ENCODE data around the gene CTR9. TPM values are rescaled to one million over a fixed set of nuclear protein-coding genes. Genes with fewer than 3 reads are reported as not detected.

Gene CTR9
- total and polyA plus RNA-seq, 2 experiments from 2014 or later: 29.0 to 32.7 TPM

- no peak for DNase-seq (ENCODE audit: low spot score)
- no peak overlapping the region for H3K4me3 Mint-ChIP-seq
- Histone ChIP-seq H3K79me2 (replicated peaks; ENCODE audit: insufficient read depth) (no peaks in the 10 kb centered on the region), H3K9me2 (ENCODE audit: insufficient read depth) (no peaks in the 10 kb centered on the region), H3F3A (replicated peaks; ENCODE audit: low read depth) (peaks cover 58% of the 10 kb centered on the region), H3K4me3 (no peak overlapping the region), H3K36me3 (ENCODE audit: insufficient read depth) (peaks cover 55% of the 10 kb centered on the region), H3K4me1 (ENCODE audit: insufficient read depth) (no peaks in the 10 kb centered on the region), H4K20me1 (replicated peaks; ENCODE audit: insufficient read depth) (peaks cover 32% of the 10 kb centered on the region), H2AFZ (no peak overlapping the region), H3K27me3 (ENCODE audit: insufficient read depth) (0 out of 2 replicates have a peak, but pooled peaks cover 5% of the 10 kb centered on the region), H3K4me2 (no peak overlapping the region), H3K27ac (ENCODE audit: low read depth) (0 out of 2 replicates have a peak overlapping the region, but pooled peaks have one; percentile 18)
- no peak for TF ChIP-seq ZNF331 (CRISPR knock-in tag; IDR thresholded peaks at IDR 0.05; ENCODE audit: low read depth)
- TF ChIP-seq POLR2AphosphoS5 (IDR thresholded peaks at IDR 0.05; ENCODE audit: low read depth): no peak
- TF ChIP-seq, protein P1, sequence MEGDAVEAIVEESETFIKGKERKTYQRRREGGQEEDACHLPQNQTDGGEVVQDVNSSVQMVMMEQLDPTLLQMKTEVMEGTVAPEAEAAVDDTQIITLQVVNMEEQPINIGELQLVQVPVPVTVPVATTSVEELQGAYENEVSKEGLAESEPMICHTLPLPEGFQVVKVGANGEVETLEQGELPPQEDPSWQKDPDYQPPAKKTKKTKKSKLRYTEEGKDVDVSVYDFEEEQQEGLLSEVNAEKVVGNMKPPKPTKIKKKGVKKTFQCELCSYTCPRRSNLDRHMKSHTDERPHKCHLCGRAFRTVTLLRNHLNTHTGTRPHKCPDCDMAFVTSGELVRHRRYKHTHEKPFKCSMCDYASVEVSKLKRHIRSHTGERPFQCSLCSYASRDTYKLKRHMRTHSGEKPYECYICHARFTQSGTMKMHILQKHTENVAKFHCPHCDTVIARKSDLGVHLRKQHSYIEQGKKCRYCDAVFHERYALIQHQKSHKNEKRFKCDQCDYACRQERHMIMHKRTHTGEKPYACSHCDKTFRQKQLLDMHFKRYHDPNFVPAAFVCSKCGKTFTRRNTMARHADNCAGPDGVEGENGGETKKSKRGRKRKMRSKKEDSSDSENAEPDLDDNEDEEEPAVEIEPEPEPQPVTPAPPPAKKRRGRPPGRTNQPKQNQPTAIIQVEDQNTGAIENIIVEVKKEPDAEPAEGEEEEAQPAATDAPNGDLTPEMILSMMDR (conservative IDR thresholded peaks at IDR 0.05; ENCODE audit: low read depth in 2 of 2): no peak
- TF ChIP-seq ZNF462 (CRISPR knock-in tag; IDR thresholded peaks at IDR 0.05): no peak
- TF ChIP-seq, protein P2, sequence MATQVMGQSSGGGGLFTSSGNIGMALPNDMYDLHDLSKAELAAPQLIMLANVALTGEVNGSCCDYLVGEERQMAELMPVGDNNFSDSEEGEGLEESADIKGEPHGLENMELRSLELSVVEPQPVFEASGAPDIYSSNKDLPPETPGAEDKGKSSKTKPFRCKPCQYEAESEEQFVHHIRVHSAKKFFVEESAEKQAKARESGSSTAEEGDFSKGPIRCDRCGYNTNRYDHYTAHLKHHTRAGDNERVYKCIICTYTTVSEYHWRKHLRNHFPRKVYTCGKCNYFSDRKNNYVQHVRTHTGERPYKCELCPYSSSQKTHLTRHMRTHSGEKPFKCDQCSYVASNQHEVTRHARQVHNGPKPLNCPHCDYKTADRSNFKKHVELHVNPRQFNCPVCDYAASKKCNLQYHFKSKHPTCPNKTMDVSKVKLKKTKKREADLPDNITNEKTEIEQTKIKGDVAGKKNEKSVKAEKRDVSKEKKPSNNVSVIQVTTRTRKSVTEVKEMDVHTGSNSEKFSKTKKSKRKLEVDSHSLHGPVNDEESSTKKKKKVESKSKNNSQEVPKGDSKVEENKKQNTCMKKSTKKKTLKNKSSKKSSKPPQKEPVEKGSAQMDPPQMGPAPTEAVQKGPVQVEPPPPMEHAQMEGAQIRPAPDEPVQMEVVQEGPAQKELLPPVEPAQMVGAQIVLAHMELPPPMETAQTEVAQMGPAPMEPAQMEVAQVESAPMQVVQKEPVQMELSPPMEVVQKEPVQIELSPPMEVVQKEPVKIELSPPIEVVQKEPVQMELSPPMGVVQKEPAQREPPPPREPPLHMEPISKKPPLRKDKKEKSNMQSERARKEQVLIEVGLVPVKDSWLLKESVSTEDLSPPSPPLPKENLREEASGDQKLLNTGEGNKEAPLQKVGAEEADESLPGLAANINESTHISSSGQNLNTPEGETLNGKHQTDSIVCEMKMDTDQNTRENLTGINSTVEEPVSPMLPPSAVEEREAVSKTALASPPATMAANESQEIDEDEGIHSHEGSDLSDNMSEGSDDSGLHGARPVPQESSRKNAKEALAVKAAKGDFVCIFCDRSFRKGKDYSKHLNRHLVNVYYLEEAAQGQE (IDR thresholded peaks at IDR 0.05; ENCODE audit: unreplicated experiment): no peak
- no peak for TF ChIP-seq NANOG (IDR thresholded peaks at IDR 0.05; ENCODE audit: borderline replicate concordance)
- no peak for ATAC-seq
- no peaks in the 10 kb centered on the region; the same call in 2 of the 3 replicates for H3K9me3 Mint-ChIP-seq
- peaks cover 68% of the 10 kb centered on the region for H3K36me3 Mint-ChIP-seq (ENCODE audit: low read depth)
- H3K27ac Mint-ChIP-seq: no peak overlapping the region
- H3K4me1 Mint-ChIP-seq: peaks cover 4% of the 10 kb centered on the region; the same call in 1 of the 3 replicates
- peaks cover 4% of the 10 kb centered on the region for H3K27me3 Mint-ChIP-seq (ENCODE audit: insufficient read depth, low read depth, poor library complexity)
These were observed 46.5 kb downstream of the CTR9 start for GRCh38 chr11:10797531-10797930.

Measured in GM23338 (cell line).